ENCODE data around the gene DGKD.

The DGKD gene

DNA sequence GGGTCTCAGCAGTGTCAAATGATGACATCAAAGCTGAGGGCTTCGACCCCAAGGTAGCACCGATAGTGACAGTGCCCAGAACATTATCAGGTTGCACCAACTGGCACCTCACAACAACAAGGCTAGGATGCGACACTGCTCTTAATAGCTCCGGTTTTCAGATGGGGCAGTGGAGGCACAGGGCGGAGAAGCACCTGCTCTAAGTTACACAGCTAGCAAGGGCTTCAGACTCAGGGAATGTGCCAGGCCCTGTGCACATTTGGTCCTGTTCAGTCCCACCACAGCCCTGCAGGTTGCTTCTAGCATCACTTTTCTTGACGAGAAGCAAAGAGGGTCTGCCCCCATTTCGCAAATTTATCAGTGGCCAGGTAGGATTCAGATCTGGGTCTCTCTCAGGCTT, 74.1 kb downstream of the DGKD start:
- no peak for DNase-seq (ENCODE audit: low read depth in 2 of 2)

DNA sequence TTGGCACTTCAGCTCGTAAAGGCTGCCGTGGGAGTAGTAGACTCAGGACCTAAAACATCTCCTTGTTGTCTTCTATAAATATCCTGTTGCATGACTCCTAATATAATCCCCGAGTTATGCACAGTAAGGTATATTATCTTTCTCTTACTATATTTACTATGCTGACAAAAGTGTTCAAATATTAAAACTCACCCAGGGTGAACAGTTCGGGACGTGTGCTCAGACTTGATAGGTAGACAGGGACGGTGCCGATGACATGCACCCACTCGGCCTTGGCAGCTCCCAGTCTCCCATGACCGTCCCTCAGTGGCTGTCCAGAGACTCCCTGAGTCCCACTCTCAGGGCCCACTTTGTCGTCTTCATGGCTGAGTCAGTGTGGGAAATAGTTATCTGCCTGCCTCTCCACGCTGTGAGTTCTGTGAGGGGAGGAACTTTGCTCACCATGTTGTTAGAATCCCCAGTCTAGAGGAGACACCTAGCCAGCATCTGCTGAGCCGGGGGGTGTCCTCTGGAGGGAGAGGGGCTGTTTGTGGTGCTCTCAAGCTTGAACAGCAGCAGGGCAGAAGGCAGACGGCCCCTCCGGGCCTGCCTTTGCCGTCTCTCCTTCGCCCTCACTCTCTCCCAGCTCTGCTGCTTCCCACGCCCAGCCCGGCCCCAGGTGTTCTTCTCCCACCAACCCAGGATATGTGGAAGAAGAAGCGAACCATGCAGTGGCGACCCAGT, 75.0 kb downstream of the DGKD start:
- DNase-seq (ENCODE audit: low read depth in 2 of 2): no peak

DNA sequence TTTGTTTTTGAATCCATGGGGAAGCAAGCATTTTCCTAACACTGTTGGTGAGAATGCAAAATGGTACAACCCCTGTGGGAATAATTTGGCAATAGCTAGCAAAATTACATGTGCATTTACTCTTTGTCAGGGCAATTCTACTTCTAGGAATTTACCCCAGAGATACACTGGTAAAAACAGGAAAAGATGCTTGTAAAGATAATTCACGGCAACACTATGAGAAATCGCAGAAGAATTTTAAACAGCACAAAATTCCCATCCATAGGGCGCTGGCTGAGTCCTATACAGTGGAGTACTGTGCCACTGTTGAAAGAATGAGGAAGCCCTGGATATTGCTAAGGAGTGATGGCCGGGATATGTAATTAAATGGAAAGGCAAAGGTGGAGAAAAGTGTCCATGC, 75.8 kb downstream of the DGKD start:
- peak in 1 of 2 experiments; percentile 22 for DNase-seq (ENCODE audit: low read depth in 2 of 2)

DNA sequence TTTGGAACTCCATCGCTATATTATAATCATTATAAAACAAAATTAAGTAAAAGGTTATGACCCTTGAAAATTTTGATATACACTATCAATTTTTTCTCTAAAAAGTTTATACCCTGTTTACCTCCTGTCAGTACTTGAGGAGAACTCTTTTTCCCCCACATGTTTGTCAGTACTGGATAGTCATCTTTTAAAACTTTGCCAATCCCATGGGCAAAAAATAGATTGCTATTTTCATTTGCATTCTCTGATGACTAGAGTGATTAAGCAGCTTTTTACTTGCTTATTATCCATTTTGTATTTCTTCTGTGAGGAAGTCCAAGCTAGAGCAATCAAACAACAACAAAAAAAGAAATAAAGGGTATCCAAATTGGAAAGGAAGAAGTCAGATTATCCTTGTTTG, 76.4 kb downstream of the DGKD start:
- no peak for DNase-seq (ENCODE audit: low read depth in 2 of 2)

DNA sequence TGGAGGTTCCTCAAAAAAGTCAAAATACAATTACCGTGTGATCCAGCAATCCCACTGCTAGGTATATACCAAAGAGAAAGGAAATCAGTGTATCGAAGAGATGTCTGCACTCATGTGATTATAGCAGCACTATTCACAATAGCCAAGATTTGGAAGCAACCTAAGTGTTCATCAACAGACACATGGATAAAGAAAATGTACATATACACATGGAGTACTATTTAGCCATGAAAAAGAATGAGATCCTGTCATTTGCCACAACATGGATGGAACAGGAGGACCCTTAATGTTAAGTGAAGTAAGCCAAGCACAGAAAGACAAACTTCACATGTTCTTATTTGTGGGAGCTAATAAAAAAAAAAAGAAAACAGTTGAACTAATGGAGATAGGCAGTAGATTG, 78.7 kb downstream of the DGKD start:
- DNase-seq (ENCODE audit: low read depth in 2 of 2): no peak

DNA sequence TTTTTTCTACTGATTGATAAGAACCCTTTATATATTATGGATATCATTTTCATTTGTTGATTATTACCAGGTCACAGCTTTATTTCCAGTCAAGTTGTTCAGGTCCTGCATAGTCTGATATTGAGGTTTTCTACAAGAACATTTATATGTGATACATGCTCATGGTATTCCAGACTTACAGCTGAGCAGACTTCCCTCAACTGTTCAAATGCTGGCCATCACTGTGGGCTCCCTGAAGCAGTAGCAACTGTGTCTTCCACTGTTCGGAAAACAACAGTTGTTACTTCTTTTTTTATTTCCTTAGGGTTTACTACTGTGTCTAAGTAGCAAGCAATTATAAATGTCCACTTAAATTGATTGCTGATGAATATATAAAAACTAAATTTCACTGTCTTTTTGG, 79.5 kb downstream of the DGKD start:
- no peak for DNase-seq (ENCODE audit: low read depth in 2 of 2)

DNA sequence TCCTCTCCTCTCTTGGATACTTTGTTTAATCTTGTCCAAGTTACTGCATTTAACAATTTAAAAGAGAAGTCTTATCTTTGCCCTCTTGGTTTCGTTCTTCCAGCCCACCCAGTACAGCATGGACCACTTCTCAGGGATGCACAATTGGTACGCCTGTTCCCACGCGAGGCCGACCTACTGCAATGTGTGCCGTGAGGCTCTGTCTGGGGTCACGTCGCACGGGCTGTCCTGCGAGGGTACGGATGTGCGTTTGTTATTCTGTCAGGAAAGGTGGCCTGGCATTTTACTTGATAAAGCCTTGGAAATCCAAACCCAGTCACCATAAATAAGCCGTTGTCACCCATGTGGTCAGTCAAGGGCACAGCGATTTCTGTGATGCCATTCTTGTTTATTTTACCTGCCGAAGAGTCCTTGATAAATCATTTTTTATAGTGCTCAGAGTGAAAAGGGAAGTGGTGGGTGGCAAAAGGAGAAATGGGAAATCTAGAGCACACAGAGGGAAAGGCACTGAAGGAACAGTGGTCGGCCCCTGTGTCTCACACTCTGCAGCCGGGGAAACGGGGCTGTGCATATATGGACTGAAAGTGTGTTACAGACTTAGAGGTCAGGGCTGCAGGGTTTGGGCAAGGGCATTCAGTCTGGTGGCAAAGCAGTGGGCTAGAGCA, 80.5 kb downstream of the DGKD start:
- no peak for DNase-seq (ENCODE audit: low read depth in 2 of 2)

DNA sequence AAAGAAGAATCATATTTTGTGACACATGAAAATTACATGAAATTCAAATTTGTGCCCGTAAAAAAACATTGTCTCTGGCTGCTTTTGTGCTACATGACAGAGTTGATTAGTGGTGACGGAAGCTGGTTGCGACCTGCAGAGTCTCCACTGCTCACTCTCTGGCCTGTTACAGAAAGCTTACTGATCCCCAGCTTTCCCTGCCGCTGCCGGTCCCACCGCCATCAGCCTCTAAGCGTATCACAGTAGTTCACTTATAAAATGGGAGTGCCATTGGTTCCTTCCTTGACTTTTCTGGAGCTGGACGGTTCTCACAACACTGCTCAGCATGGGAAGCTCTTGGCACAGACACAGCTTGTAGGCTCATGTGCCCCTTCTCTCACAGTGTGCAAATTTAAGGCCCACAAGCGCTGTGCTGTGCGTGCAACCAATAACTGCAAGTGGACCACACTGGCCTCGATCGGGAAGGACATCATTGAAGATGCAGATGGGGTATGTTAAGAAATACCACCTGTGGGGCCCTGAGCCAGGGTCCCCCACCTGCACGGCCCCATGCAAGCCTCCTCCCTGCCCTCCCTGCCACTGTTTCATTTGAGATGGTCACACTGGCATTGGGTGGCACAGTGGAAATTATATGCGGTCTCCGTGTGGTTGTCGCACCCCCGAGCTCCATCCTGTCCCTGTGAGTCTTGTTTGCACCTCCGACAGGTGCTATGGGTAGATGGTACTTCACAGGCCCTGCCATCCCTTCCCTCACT, 81.3 kb downstream of the DGKD start:
- no peak for DNase-seq (ENCODE audit: low read depth in 2 of 2)

DNA sequence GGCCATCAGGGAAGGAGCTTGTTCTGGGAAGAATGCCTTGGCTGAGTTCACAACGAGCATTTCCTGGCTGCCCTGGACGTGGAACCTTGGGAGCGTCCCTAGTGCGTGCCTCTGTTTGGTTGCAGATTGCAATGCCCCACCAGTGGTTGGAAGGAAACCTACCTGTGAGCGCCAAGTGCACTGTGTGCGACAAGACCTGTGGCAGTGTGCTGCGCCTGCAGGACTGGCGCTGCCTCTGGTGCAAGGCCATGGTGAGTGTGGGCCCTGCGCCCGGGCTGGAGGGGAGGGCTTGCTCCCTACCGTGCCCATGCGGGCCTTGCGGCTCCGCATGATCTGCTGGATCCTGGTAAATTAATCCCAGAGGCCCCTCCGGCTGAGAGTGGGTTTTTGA, 81.9 kb downstream of the DGKD start:
- DNase-seq (ENCODE audit: low read depth in 2 of 2): no peak

DNA sequence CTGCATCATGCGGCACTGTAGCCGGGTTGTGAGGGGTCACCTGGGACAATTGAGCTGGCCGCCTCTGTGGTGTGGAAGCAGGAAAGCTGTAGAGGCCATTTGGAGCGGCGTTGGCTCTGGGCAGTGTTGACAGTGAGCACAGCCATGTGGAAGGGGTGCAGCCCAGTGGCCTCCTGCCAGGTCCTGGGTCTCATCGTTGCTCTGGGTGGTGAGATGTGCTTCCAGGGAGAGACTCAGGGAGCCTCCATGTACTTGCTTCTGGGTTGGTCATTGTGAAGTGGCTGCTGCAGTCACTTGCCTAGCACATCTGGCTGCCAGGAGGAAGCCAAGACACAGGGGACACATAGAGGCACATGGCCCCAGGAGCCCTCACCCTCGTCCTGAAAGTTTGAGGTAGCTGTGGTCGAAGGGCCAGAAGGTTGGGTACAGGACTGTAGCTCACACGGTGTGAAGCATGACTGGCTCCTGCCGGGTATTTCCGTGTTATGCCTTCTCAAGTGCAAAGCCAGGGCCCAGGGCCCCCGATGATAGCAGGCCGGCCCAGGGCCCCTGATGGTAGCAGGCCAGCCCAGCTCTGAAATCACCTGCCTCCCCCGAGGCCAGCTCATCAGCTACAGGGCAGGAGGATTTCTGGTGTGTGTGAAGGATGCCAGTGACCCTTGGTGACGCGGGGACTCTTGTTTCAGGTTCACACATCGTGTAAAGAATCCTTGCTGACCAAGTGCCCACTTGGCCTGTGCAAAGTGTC, 82.6 kb downstream of the DGKD start:
- no peak for DNase-seq (ENCODE audit: low read depth in 2 of 2)

DNA sequence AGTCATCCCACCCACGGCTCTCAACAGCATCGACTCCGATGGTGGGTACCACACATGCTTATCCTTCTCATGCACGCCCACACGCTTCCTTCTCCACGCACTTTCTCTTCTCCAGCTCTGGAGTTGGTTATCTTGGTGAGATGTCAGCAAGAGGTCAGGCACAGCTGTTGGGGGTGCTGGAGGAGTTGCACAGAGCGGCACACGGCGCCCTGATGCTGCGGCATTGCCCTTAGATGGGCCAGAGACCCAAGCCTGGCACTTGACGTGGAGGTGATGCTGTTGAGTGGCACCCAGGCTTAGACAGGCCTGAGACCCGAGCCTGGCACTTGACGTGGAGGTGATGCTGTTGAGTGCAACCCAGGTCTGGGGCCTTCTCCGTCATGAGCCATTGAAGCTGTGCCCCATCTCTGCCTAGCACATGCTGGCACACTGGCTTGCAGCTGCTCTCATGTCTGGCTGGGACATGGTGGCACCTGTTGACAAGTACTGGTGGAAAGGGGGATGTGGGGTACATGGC, 83.2 kb downstream of the DGKD start:
- DNase-seq (ENCODE audit: low read depth in 2 of 2): no peak

DNA sequence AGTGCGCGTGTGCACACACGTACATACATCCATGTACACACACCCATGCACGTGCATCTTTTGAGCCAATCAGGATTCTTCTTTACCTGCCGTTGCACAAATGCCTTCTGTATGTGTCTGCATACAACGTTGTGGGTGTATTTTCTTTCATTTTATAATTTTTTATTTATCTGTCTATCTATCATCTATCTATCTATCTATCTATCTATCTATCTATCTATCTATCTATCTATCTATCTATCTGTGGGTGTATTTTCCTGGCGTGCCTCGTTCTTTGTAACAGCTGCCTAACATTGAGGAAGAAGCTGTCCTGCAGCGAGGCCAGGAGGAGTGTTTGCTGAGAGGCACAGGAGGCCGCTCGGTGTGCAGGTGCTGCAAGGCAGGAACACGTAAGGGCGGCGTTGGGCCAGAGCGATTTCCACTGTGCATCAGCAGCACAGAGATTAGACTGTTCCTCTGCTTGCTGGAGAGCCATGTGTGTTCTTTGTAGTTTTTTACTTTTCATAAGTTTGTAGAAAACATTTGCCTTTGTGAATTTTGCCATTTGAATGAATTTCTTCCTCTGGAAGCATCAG, 84.4 kb downstream of the DGKD start:
- no peak for DNase-seq (ENCODE audit: low read depth in 2 of 2)

DNA sequence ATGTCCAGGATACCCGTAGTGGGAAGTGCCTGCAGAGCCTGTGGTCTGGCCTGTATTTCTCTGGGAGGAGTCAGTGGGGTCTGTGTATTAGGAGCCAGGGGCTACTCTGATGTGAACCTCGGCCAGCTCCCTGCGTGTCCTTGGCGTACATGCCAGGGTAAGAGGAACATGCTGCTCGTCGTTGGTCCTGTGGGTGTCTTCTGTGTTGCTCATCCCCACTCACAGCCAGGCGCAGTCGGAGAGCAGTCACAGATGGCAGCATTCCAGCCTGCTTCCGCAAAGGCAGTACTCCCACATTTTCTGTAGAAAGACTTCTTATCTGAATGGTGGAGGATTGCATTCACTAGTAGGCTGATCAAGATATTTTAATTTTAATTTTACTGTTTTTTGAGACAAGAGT, 84.9 kb downstream of the DGKD start:
- no peak for DNase-seq (ENCODE audit: low read depth in 2 of 2)

DNA sequence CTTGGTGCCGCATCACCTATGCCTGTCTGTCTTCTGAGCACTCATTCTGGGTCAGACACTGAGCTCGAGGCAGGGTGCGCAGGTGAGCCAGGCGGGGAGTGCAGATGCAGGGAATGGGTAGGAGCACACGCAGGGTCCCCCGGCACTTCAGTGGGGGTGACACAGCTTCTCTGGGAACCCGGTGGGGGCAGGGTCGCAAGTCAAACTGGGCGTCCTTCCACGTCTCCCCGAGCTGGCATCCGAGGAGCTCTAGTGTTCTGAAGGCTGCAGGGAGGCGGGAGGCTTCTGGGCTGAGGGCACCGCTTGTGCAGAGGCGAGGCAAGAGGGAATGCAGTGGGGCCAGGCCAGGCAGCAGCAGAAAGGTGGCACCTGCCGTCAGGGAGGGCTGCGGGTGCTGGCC, 86.0 kb downstream of the DGKD start:
- no peak for DNase-seq (ENCODE audit: low read depth in 2 of 2)

DNA sequence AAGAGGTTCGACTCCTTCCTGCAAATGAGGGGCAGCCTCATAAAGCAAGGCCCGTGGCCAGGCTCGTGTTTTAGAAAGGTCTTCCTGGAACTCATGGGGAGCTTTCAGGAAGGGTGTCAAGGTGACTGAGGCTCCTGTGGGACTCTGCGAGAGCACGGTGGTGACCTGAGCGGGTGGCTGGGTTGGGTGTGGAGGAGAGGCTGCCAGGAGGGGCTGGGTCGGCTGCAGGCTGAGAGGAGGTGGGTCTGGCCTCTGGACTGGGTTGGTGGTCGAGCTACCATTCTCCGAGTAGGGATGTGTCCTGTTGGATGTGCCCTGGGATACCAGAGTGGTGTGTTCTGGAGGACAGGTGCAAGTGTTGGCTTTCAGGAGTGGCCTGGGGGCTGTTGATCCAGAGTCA, 86.4 kb downstream of the DGKD start:
- no peak for DNase-seq (ENCODE audit: low read depth in 2 of 2)

DNA sequence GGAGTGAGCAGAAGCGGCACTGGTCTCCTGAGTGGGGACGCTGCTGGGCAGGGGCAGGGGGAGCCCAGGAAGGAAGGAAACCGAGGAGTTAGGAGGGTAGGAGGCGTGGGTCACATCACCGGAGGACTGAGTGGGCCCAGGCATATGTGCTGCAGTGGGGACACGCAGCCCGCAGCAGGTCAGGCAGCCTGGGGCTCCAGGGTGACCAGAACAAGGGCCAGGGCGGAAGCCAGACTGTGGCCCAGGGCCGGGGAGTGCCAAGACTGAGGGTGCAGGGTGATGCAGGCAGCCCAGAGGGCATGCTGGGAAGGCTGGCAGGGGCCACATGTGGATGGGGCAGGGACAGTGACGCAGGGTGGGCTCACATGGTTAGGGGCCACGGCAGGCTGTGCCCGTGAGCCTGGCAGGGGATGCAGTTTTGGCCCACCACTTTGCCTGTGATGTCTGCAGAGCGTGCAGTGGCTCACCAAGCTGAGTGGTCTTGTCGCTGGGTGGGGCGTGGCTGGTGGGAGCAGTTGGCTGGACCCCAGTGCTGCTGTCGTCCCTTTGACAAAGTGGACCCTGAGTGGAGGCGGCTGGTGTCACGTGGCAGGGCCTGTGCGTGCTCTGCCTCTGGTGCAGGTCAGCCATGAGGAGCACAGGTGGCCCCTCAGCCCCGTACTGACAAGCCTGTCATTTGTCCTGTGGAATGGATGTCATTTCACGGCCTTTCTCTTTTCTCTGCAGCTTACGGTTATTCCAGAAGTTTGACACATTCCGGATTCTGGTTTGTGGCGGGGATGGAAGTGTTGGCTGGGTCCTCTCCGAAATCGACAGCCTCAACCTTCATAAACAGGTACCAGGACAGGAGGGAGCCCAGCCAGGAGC, 87.1 kb downstream of the DGKD start:
- no peak for DNase-seq (ENCODE audit: low read depth in 2 of 2)

DNA sequence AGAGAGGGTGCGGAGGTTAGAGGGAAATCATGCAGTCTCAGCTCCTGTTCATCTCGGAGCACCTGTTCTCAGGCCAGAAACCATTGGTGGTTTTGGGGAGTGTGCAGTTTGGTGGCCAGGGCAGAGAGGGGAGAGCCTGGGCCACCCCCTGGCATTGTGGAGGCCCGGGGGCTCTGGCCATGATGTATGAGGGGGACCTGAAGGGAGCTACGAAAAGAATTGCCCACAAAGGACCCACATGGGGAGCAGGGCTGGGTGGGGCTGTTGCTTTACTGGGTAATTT, 87.7 kb downstream of the DGKD start:
- no peak for DNase-seq (ENCODE audit: low read depth in 2 of 2)

DNA sequence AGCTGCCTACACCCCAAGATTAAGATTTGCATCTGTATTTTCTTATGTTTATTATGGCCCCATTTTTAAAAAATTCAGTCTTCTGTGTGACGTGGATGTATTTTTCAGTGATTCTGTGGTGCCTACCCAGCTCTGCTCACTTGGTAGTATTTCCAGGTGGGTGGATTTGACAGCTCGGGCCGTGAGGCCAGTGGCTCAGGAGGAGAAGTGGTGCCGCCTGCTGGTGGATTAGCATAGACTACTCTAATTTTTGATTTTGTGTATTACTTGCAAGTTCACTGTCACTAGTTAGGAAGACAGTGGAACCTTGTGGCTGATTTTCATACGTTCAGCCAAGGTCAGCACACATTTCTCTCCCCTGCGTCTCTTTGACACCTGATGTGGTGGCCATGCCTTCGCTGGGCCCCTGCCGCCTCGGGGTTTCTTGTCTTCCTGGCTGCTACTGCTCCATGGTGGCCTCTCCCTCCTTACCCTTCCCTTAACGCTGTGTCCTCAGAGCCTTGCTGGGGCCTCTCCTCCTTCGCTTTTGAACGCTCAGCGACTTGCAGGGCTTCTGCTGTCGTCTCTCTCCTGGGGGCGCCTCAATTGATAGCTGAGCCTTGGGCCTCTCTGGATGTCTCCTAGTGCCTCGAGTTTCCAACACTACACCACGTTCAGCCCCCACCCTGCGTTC, 89.4 kb downstream of the DGKD start:
- DNase-seq (ENCODE audit: low read depth in 2 of 2): peak; percentile 25 to 27

DNA sequence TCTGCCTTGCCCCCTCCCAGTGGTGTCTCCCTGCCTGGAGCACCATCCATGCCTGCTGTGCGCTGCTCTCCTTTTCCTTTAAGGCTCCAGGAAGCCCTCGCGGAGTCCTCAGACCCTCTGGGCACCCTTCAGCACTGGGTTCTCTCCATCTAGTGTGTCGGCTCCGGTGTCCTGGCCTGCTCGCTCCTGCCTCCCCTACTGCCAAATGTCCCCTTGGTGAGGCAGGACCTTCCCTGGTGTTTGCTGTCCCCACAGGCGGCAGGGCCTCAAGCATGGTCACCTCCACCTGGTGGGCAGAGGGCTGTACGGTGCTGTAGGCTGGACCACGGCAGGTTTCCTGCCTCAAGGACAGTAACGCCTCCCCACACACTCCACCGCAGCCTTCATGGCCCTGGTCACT, 90.2 kb downstream of the DGKD start:
- no peak for DNase-seq (ENCODE audit: low read depth in 2 of 2)

DNA sequence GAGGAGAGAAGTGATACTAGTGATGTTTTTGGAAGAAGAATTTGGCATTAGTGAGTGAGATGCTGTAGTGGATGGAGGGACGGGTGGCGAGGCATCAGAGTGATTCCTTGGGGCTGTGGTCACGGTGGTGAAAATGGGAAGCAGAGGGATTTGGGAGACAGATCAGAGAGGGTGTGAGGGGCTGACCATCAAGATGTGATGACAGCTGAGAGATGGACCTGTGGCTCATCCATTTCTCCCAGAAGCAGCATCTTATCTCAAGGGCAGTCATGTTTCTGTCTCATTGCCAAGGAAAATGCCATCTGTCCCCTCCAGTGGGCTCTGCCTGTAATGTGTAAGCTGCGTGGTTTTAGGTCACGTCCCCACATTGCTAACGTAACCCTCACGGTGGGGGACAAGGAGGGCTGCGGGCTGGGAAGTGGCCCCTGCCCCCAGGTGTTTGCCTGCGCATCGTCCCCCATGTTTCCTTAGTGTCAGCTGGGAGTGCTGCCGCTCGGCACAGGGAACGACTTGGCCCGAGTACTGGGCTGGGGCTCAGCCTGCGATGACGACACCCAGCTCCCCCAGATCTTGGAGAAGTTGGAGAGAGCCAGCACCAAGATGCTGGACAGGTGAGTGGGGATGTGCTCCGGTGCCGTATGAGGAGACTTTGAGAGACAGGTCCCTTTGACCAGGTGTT, 91.0 kb downstream of the DGKD start:
- DNase-seq (ENCODE audit: low read depth in 2 of 2): no peak
